ENCODE results near the gene RHOD. TPM values are rescaled to one million over a fixed set of nuclear protein-coding genes. Genes with fewer than 3 reads are reported as not detected.
A peak's percentile ranks its signal among the peaks of the same experiment; 100 is the strongest.

RHOD gene
- 10 to 100 TPM; 12.4 to 29.7 (median 23.6) TPM for total RNA-seq

- TF ChIP-seq EP300 (IDR thresholded peaks at IDR 0.05) = no peak
- no peak for TF ChIP-seq POLR2A (IDR thresholded peaks at IDR 0.05)
- no peak for TF ChIP-seq CTCF (IDR thresholded peaks at IDR 0.05)
- TF ChIP-seq POLR2AphosphoS5 (IDR thresholded peaks at IDR 0.05) = no peak
- peak within 1 kb of the TSS; percentile 53 to 79 for H3K4me3 ChIP-seq
- H3K4me1 ChIP-seq = peaks cover 0 to 39% (median 9%) of the 10 kb centered on the region in 3 donors
- 0 to 6% methylated on average over 3 to 11 of the region's 72 CpGs for WGBS, 2 donors (ENCODE audit: low coverage in 1 of 2)
- H3K27ac ChIP-seq = peak within 1 kb of the TSS in 3 of 4 donors; percentile 73 to 79 (median 78)
- no peaks in the 10 kb centered on the region for H3K27me3 ChIP-seq
- ATAC-seq = peak; percentile 91
- H3K9me3 ChIP-seq = no peaks in the 10 kb centered on the region
- no peaks in the 10 kb centered on the region for H3K36me3 ChIP-seq
Measured at GRCh38 chr11:67056267-67057204, at the start of gene RHOD. Gene RHOD, plus strand, starts transcription at chr11:67056847. Its CDS starts 56 bp downstream, at chr11:67056903.

GRCh38 chr11:67007126-67007525, 49.5 kb upstream of the RHOD start:
- Histone ChIP-seq H3K4me1 (no peaks in the 10 kb centered on the region), H3K9me3 (no peaks in the 10 kb centered on the region), H3K36me3 (no peaks in the 10 kb centered on the region), H3K27me3 (no peaks in the 10 kb centered on the region), H3K4me3 (no peak overlapping the region), H3K27ac (no peak overlapping the region)
- TF ChIP-seq POLR2AphosphoS5 (IDR thresholded peaks at IDR 0.05) (no peak), CTCF (IDR thresholded peaks at IDR 0.05) (no peak), POLR2A (IDR thresholded peaks at IDR 0.05) (no peak), EP300 (IDR thresholded peaks at IDR 0.05) (no peak)
- no peak for ATAC-seq
- WGBS, 2 donors (ENCODE audit: low coverage in 1 of 2) = 90% methylated on average over 2 of the region's 7 CpGs; no CpG with 5 or more reads in 1 of the 2 donors

- no peaks in the 10 kb centered on the region for H3K4me1 ChIP-seq
- H3K9me3 ChIP-seq = no peaks in the 10 kb centered on the region
- no peak overlapping the region for H3K27ac ChIP-seq
- no peaks in the 10 kb centered on the region for H3K36me3 ChIP-seq
- TF ChIP-seq POLR2A (IDR thresholded peaks at IDR 0.05) = no peak
- no peak for TF ChIP-seq CTCF (IDR thresholded peaks at IDR 0.05)
- WGBS, 2 donors (ENCODE audit: low coverage in 1 of 2) = 74 to 80% methylated on average over 1 to 2 of the region's 7 CpGs
- peaks cover 3% of the 10 kb centered on the region for H3K27me3 ChIP-seq
- no peak for ATAC-seq
- H3K4me3 ChIP-seq = no peak overlapping the region
Measured at GRCh38 chr11:67010296-67010905, 46.2 kb upstream of the RHOD start.

GRCh38 chr11:67013511-67014045, 43.1 kb upstream of the RHOD start:
- WGBS, 2 donors (ENCODE audit: low coverage in 1 of 2) = 70 to 72% methylated on average over 4 to 11 of the region's 11 CpGs
- no peak for ATAC-seq

More at GRCh38 chr11:67013511-67014045, 43.1 kb upstream of the RHOD start:
- Histone ChIP-seq H3K4me3 (no peak overlapping the region), H3K4me1 (no peaks in the 10 kb centered on the region), H3K9me3 (no peaks in the 10 kb centered on the region), H3K36me3 (no peaks in the 10 kb centered on the region), H3K27ac (no peak overlapping the region), H3K27me3 (peaks cover 3% of the 10 kb centered on the region)
- TF ChIP-seq EP300 (IDR thresholded peaks at IDR 0.05) (no peak), POLR2AphosphoS5 (IDR thresholded peaks at IDR 0.05) (no peak), POLR2A (IDR thresholded peaks at IDR 0.05) (no peak), CTCF (IDR thresholded peaks at IDR 0.05) (no peak)
